ENCODE measurements around the gene ALDH1A1.

ALDH1A1 gene

GRCh38 chr9:72985746-72986145 lies 32.9 kb upstream of the ALDH1A1 start:
- no peak overlapping the region for H3K27ac ChIP-seq (ENCODE audit: extremely low read depth, low read depth, low read length)
- TF ChIP-seq MEIS1 (CRISPR knock-in tag; IDR thresholded peaks at IDR 0.05; ENCODE audit: borderline replicate concordance) (no peak), ZNF544 (tag by site-specific recombination; IDR thresholded peaks at IDR 0.05) (no peak), KLF16 (tag by site-specific recombination; IDR thresholded peaks at IDR 0.05) (no peak), ZNF600 (tag by site-specific recombination; IDR thresholded peaks at IDR 0.05) (no peak), ZNF174 (tag by site-specific recombination; IDR thresholded peaks at IDR 0.05) (no peak), ZNF677 (tag by site-specific recombination; IDR thresholded peaks at IDR 0.05) (no peak), ZSCAN5A (tag by site-specific recombination; IDR thresholded peaks at IDR 0.05) (no peak), ZNF10 (tag by site-specific recombination; IDR thresholded peaks at IDR 0.05) (no peak)
- TF ChIP-seq, protein P1, sequence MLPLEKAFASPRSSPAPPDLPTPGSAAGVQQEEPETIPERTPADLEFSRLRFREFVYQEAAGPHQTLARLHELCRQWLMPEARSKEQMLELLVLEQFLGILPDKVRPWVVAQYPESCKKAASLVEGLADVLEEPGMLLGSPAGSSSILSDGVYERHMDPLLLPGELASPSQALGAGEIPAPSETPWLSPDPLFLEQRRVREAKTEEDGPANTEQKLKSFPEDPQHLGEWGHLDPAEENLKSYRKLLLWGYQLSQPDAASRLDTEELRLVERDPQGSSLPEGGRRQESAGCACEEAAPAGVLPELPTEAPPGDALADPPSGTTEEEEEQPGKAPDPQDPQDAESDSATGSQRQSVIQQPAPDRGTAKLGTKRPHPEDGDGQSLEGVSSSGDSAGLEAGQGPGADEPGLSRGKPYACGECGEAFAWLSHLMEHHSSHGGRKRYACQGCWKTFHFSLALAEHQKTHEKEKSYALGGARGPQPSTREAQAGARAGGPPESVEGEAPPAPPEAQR (tag by site-specific recombination; IDR thresholded peaks at IDR 0.05), result no peak
- TF ChIP-seq, protein P2, sequence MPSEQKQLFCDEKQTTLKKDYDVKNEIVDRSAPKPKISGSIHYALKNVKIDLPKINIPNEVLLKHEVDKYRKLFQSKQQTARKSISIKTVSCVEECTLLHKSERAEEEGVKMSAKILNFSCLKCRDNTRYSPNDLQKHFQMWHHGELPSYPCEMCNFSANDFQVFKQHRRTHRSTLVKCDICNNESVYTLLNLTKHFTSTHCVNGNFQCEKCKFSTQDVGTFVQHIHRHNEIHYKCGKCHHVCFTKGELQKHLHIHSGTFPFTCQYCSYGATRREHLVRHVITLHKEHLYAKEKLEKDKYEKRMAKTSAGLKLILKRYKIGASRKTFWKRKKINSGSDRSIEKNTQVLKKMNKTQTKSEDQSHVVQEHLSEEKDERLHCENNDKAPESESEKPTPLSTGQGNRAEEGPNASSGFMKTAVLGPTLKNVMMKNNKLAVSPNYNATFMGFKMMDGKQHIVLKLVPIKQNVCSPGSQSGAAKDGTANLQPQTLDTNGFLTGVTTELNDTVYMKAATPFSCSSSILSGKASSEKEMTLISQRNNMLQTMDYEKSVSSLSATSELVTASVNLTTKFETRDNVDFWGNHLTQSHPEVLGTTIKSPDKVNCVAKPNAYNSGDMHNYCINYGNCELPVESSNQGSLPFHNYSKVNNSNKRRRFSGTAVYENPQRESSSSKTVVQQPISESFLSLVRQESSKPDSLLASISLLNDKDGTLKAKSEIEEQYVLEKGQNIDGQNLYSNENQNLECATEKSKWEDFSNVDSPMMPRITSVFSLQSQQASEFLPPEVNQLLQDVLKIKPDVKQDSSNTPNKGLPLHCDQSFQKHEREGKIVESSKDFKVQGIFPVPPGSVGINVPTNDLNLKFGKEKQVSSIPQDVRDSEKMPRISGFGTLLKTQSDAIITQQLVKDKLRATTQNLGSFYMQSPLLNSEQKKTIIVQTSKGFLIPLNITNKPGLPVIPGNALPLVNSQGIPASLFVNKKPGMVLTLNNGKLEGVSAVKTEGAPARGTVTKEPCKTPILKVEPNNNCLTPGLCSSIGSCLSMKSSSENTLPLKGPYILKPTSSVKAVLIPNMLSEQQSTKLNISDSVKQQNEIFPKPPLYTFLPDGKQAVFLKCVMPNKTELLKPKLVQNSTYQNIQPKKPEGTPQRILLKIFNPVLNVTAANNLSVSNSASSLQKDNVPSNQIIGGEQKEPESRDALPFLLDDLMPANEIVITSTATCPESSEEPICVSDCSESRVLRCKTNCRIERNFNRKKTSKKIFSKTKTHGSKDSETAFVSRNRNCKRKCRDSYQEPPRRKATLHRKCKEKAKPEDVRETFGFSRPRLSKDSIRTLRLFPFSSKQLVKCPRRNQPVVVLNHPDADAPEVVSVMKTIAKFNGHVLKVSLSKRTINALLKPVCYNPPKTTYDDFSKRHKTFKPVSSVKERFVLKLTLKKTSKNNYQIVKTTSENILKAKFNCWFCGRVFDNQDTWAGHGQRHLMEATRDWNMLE (tag by site-specific recombination; conservative IDR thresholded peaks at IDR 0.05; ENCODE audit: low read depth), result no peak
- ChIA-PET CTCF (no interaction called here), POLR2A (no interaction called here)
- H3K9me3 ChIP-seq (ENCODE audit: control insufficient read depth, insufficient read depth, low read depth, low read length), result no peaks in the 10 kb centered on the region
- H3K4me1 ChIP-seq (ENCODE audit: control insufficient read depth, insufficient read depth, low read length), result no peaks in the 10 kb centered on the region
- H3K36me3 ChIP-seq (ENCODE audit: control insufficient read depth in 2 of 2, insufficient read depth in 1 of 2, low read length in 2 of 2), result no peaks in the 10 kb centered on the region
- no peak overlapping the region for H3K4me3 ChIP-seq (ENCODE audit: low read depth, low read length)

DNA sequence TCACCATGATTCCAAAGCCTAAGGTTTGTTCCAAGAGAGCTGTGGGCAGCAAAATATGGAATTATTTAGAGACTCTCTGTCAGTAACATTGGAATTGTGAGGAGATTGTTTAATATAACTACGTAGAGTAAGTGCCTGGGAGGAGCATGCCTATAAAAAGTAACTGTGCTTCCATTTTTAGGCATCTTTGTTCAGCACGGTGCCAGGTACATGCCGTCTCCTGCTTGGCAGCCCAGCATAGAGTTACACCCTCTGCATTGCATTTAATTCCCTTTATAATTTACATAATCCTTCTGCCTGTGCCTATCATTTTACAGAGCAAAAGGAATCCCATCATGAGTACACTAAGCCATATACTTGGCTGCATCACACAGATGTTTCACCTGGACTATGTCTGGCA lies 32.1 kb upstream of the ALDH1A1 start:
- TF ChIP-seq ELK4 (IDR thresholded peaks at IDR 0.05; ENCODE audit: borderline replicate concordance, low read depth, low read length) (no peak), ZNF174 (tag by site-specific recombination; IDR thresholded peaks at IDR 0.05) (no peak), MEIS1 (CRISPR knock-in tag; IDR thresholded peaks at IDR 0.05; ENCODE audit: borderline replicate concordance) (no peak), ZNF488 (tag by site-specific recombination; IDR thresholded peaks at IDR 0.05) (no peak), ZNF138 (tag by site-specific recombination; IDR thresholded peaks at IDR 0.05; ENCODE audit: borderline replicate concordance) (no peak), ZNF624 (tag by site-specific recombination; IDR thresholded peaks at IDR 0.05) (no peak), ZNF16 (tag by site-specific recombination; IDR thresholded peaks at IDR 0.05; ENCODE audit: low read depth) (no peak), ZNF777 (tag by site-specific recombination; IDR thresholded peaks at IDR 0.05; ENCODE audit: borderline replicate concordance) (no peak), ZNF2 (tag by site-specific recombination; IDR thresholded peaks at IDR 0.05) (no peak), SP2 (tag by site-specific recombination; IDR thresholded peaks at IDR 0.05) (no peak), ZNF311 (tag by site-specific recombination; IDR thresholded peaks at IDR 0.05; ENCODE audit: borderline replicate concordance) (no peak), ZNF660 (tag by site-specific recombination; IDR thresholded peaks at IDR 0.05) (no peak), MZF1 (tag by site-specific recombination; IDR thresholded peaks at IDR 0.05; ENCODE audit: borderline replicate concordance) (no peak), ZNF623 (tag by site-specific recombination; IDR thresholded peaks at IDR 0.05) (no peak)
- CTCF ChIA-PET, result no interaction called here
- Histone ChIP-seq H3K27ac (ENCODE audit: extremely low read depth, low read depth, low read length) (no peak overlapping the region), H3K36me3 (ENCODE audit: control insufficient read depth in 2 of 2, insufficient read depth in 1 of 2, low read length in 2 of 2) (no peaks in the 10 kb centered on the region), H3K4me1 (ENCODE audit: control insufficient read depth, insufficient read depth, low read length) (no peaks in the 10 kb centered on the region), H3K9me3 (ENCODE audit: control insufficient read depth, insufficient read depth, low read depth, low read length) (no peaks in the 10 kb centered on the region), H3K4me3 (ENCODE audit: low read depth, low read length) (no peak overlapping the region)
- POLR2A ChIA-PET, result no interaction called here

Measured in HEK293 (cell line).